HG03521 (cell line): ENCODE results near the gene DGKZ.

Experiments
- ATAC-seq: cut with Tn5 transposase; IDR thresholded peaks from one replicate; pipeline ENCODE4 v1.9.1; 2021; ENCODE audit warnings: mild to moderate bottlenecking, moderate library complexity; ENCODE audit not compliant: unreplicated experiment

The DGKZ gene

DNA sequence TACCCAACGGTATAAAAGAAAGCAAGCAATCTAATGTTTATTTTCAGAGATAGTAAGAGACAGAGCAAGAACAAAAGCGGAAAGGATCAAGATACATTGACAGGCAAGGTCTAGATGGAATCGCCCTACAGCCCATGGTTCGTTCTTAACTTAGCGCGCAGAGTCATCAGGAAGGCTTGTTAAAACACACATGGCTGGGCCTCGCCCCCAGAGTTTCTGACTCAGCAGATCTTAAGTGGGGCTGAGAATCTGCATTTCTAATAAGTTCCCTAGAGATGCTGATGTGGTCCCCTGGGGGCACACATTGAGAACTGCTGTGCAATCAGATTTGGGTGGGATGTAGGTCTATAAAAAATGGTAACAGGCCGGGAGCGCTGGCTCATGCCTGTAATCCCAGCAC, 80.1 kb downstream of the DGKZ start:
- ATAC-seq, result no peak

DNA sequence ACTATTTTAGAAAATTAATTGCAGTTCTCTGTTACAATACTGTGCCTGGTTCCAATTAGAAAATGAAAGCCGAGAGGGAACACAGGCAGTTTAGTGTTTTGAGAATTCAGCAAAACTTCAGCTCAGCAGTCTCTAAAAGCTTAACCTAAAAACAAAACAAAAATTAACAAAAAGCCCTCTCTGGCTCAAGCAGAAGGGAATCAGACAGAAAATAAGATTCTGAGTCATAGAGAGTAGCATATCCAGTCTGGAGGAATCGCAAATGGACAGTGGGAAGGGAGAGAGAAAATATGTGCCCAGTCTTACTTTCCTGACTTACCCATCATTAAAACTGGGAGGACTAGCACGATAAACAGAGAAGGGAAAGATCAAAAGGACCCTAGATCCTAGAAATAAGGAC, 82.5 kb downstream of the DGKZ start:
- ATAC-seq, result no peak
